Mesothelial cell of epicardium (in vitro differentiated cells): ENCODE data around the gene CCNT2. TPM values are rescaled to one million over a fixed set of nuclear protein-coding genes. Genes with fewer than 3 reads are reported as not detected.
"Not testable (repeated sequence)": the region's sequence is repeated elsewhere in the genome, so short reads cannot be mapped to it uniquely, and the experiment has no call there.

Experiments used
- DNase-seq, 2 experiments: peaks; one replicate each; pipeline ENCODE4 v3.0.0; 2021; ENCODE audit warnings: low spot score in 2 of 2; ENCODE audit not compliant: unreplicated experiment in 2 of 2
- H3K27ac Mint-ChIP-seq: 2 replicates; pipeline ENCODE4 v1.8.0; 2021; ENCODE audit warnings: mixed read lengths
- H3K27me3 Mint-ChIP-seq: 2 replicates; pipeline ENCODE4 v1.8.0; 2021; ENCODE audit warnings: low read depth, mixed read lengths
- H3K36me3 Mint-ChIP-seq: 2 replicates; pipeline ENCODE4 v1.8.0; 2021; ENCODE audit warnings: mixed read lengths
- H3K4me1 Mint-ChIP-seq: 2 replicates; pipeline ENCODE4 v1.8.0; 2021; ENCODE audit warnings: mixed read lengths
- H3K4me3 Mint-ChIP-seq: 2 replicates; pipeline ENCODE4 v1.8.0; 2021; ENCODE audit warnings: mild to moderate bottlenecking, moderate library complexity, mixed read lengths
- H3K9me3 Mint-ChIP-seq: 2 replicates; pipeline ENCODE4 v1.8.0; 2021; ENCODE audit warnings: mixed read lengths
- total RNA-seq: library from RNA; stranded (reverse); gene quantifications from 3 replicates; pipeline ENCODE4 v1.2.1, GENCODE V29; 2021
- TF ChIP-seq, protein P1 (sequence below): fragments of 200-600 bp; sonication (generic); IDR thresholded peaks from one replicate; pipeline ENCODE4 v1.5.0; 2021; ENCODE audit warnings: antibody characterized with exemption; ENCODE audit not compliant: unreplicated experiment

CCNT2 gene
- total RNA-seq, 1 donor from 2014 or later = 70.5 TPM

DNA sequence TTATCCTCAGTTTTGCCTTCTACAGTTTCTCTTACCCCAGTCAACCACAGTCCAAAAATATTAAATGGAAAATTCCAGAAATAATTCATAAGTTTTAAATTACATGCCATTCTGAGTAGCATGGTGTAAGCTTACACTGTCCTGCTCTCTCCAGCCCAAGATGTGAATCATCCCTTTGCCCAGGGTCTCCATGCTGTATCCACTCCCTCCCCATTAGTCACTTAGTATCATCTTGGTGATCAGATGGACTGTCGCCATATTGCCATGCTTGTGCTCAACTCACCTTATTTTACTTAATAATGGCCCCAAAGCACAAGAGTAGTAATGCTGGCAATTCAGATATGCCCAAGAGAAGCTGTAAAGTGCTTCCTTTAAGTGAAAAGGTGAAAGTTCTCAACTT is 18.5 kb upstream of the CCNT2 start:
- Mint-ChIP-seq H3K36me3 (no peaks in the 10 kb centered on the region), H3K4me1 (no peaks in the 10 kb centered on the region), H3K27me3 (peaks cover 6% of the 10 kb centered on the region), H3K27ac (no peak overlapping the region), H3K4me3 (no peak overlapping the region), H3K9me3 (no peaks in the 10 kb centered on the region)
- DNase-seq = no peak
- TF ChIP-seq, protein P1, sequence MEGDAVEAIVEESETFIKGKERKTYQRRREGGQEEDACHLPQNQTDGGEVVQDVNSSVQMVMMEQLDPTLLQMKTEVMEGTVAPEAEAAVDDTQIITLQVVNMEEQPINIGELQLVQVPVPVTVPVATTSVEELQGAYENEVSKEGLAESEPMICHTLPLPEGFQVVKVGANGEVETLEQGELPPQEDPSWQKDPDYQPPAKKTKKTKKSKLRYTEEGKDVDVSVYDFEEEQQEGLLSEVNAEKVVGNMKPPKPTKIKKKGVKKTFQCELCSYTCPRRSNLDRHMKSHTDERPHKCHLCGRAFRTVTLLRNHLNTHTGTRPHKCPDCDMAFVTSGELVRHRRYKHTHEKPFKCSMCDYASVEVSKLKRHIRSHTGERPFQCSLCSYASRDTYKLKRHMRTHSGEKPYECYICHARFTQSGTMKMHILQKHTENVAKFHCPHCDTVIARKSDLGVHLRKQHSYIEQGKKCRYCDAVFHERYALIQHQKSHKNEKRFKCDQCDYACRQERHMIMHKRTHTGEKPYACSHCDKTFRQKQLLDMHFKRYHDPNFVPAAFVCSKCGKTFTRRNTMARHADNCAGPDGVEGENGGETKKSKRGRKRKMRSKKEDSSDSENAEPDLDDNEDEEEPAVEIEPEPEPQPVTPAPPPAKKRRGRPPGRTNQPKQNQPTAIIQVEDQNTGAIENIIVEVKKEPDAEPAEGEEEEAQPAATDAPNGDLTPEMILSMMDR = no peak

DNA sequence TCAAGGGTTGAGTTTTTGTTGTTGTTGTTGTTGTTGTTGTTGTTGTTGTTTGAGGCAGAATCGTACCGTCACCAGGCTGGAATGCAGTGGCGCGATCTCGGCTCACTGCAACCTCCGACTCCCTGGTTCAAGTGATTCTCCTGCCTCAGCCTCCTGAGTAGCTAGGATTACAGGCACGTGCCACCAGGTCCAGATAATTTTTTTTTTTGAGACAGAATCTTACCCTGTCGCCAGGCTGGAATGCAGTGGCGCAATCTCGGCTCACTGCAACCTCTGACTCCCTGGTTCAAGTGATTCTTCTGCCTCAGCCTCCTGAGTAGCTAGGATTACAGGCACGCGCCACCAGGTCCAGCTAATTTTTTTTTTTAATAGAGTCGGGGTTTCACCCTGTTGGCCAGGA is 14.9 kb upstream of the CCNT2 start:
- H3K9me3 Mint-ChIP-seq = peaks cover 10% of the 10 kb centered on the region
- not testable (repeated sequence) for H3K36me3 Mint-ChIP-seq, H3K27me3 Mint-ChIP-seq, DNase-seq, H3K4me3 Mint-ChIP-seq, H3K4me1 Mint-ChIP-seq, H3K27ac Mint-ChIP-seq

DNA sequence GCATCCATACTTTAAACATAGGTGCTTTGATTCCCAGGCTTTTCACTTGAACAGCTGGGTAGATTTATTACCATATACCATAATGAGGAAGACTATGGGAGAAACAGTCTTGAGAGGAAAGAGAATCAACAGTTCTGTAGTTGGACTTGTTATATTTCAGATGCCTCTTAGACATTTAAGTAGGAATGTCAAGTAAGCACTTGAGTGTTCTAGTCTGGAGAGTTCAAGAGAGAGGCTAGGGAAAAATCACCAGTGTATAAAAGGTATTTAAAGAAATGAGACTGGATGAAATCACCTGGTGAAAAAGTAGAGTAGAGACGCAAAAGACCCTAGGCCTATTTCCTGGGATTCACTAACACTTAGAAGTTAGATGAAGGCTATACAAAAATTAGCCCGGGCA is 13.5 kb upstream of the CCNT2 start:
- Mint-ChIP-seq H3K27me3 (peaks cover 3% of the 10 kb centered on the region), H3K36me3 (peaks cover 1% of the 10 kb centered on the region), H3K27ac (no peak overlapping the region), H3K4me1 (no peaks in the 10 kb centered on the region), H3K9me3 (peaks cover 11% of the 10 kb centered on the region), H3K4me3 (no peak overlapping the region)
- TF ChIP-seq, protein P1 = no peak
- DNase-seq = no peak

DNA sequence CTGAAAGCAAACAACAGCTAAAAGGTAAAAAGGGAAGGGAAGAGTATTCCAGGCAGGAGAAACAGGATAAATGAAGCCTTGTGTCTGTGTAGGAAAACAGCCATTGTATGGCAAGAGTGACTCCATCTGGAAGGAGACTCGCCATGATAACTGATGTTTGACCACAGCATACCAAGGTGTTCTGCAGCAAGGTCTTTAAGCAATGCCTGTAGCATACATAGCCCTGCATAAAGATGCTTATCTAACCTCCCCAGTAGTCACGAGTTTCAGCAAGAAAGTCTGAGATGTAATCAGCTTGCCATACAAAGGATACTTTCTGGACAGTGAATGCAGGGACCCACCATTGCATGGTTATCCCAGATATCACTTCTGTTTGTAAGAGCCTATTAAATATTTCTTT is 11.9 kb upstream of the CCNT2 start:
- Mint-ChIP-seq H3K27ac (no peak overlapping the region), H3K4me3 (no peak overlapping the region), H3K4me1 (no peaks in the 10 kb centered on the region), H3K9me3 (peaks cover 11% of the 10 kb centered on the region), H3K27me3 (no peaks in the 10 kb centered on the region), H3K36me3 (peaks cover 1% of the 10 kb centered on the region)
- TF ChIP-seq, protein P1 = no peak
- no peak for DNase-seq

DNA sequence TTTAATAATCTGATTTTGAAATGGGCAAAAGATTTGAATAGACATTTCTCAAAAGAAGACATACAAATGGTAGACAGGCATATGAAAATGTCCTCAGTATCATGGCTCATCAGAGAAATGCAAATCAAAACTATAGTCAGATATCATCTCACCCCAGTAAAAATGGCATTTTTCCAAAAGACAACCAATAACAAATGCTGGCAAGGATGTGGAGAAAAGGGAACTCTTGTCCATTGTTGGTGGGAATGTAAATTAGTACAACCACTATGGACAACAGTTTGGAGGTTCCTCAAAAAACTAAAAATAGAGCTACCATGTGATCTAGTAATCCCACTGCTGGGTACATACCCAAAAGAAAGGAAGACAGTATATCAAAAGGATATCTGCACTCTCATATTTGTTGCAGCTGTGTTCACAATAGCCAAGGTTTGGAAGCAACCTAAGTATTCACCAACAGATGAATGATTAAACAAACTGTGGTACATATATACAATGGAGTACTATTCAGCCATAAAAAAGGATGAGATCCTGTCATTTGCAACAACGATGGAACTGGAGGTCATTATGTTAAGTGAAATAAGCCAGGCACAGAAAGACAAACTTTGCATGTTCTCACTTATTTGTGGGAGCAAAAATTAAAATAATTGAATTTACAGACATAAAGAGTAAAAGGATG is 11.0 kb upstream of the CCNT2 start:
- not testable (repeated sequence) for H3K36me3 Mint-ChIP-seq, H3K4me1 Mint-ChIP-seq, H3K27ac Mint-ChIP-seq, H3K4me3 Mint-ChIP-seq, H3K27me3 Mint-ChIP-seq, DNase-seq
- peaks cover 18% of the 10 kb centered on the region for H3K9me3 Mint-ChIP-seq

DNA sequence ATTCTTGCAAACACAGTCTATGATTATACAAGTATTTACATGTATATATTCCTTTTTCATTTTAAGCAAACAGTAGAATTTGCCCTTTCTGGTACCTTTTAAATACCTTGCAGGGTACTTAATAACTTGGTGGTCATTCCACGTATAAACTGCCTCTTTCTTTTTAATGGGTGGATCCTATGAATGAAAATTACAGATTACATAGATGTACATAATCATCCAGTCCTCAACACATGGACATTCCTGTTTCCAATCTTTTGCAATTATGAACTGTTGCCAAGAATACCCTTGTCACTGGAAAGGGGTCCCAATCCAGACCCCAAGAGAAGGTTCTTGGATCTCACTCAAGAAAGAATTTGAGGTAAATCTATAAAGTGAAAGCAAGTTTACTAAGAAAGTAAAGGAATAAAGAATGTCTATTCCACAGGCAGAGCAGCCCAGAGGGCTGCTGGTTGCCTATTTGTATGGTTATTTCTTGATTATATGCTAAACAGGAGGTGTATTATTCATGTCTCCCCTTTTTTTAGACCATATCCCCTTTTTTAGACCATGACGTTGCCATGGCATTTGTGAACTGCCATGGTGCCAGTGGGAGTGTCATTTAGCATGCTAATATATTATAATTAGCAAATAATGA is 7.7 kb upstream of the CCNT2 start:
- no peak overlapping the region for H3K27ac Mint-ChIP-seq
- H3K27me3 Mint-ChIP-seq = no peaks in the 10 kb centered on the region
- peaks cover 38% of the 10 kb centered on the region for H3K9me3 Mint-ChIP-seq
- H3K36me3 Mint-ChIP-seq = peaks cover 4% of the 10 kb centered on the region
- no peak for DNase-seq
- TF ChIP-seq, protein P1 = no peak
- no peaks in the 10 kb centered on the region for H3K4me1 Mint-ChIP-seq
- H3K4me3 Mint-ChIP-seq = no peak overlapping the region
